ENCODE results near the gene NALF2.

GRCh38 chrX:69510914-69511513 lies 6.9 kb downstream of the NALF2 start:
- TF ChIP-seq EZH2 (IDR thresholded peaks at IDR 0.05; ENCODE audit: insufficient read depth, low read length) (no peak), CTCF (IDR thresholded peaks at IDR 0.05; ENCODE audit: insufficient read depth, low read depth, low read length) (no peak)

Measured in astrocyte (in vitro differentiated cells and primary cell).